Mesothelial cell of epicardium (in vitro differentiated cells): Measurements from ENCODE around the gene SKOR2. TPM values are rescaled to one million over a fixed set of nuclear protein-coding genes. Genes with fewer than 3 reads are reported as not detected.

Experiments
- DNase-seq, 2 experiments: peaks; one replicate each; pipeline ENCODE4 v3.0.0; 2021; ENCODE audit warnings: low spot score in 2 of 2; ENCODE audit not compliant: unreplicated experiment in 2 of 2
- H3K27ac Mint-ChIP-seq: 2 replicates; pipeline ENCODE4 v1.8.0; 2021; ENCODE audit warnings: mixed read lengths
- H3K27me3 Mint-ChIP-seq: 2 replicates; pipeline ENCODE4 v1.8.0; 2021; ENCODE audit warnings: low read depth, mixed read lengths
- H3K36me3 Mint-ChIP-seq: 2 replicates; pipeline ENCODE4 v1.8.0; 2021; ENCODE audit warnings: mixed read lengths
- H3K4me1 Mint-ChIP-seq: 2 replicates; pipeline ENCODE4 v1.8.0; 2021; ENCODE audit warnings: mixed read lengths
- H3K4me3 Mint-ChIP-seq: 2 replicates; pipeline ENCODE4 v1.8.0; 2021; ENCODE audit warnings: mild to moderate bottlenecking, moderate library complexity, mixed read lengths
- H3K9me3 Mint-ChIP-seq: 2 replicates; pipeline ENCODE4 v1.8.0; 2021; ENCODE audit warnings: mixed read lengths
- total RNA-seq: library from RNA; stranded (reverse); gene quantifications from 3 replicates; pipeline ENCODE4 v1.2.1, GENCODE V29; 2021
- TF ChIP-seq, protein P1 (sequence below): fragments of 200-600 bp; sonication (generic); IDR thresholded peaks from one replicate; pipeline ENCODE4 v1.5.0; 2021; ENCODE audit warnings: antibody characterized with exemption; ENCODE audit not compliant: unreplicated experiment

SKOR2 gene
- total RNA-seq, 1 donor from 2014 or later = not detected

- DNase-seq = no peak
- H3K4me1 Mint-ChIP-seq = no peaks in the 10 kb centered on the region
- TF ChIP-seq, protein P1, sequence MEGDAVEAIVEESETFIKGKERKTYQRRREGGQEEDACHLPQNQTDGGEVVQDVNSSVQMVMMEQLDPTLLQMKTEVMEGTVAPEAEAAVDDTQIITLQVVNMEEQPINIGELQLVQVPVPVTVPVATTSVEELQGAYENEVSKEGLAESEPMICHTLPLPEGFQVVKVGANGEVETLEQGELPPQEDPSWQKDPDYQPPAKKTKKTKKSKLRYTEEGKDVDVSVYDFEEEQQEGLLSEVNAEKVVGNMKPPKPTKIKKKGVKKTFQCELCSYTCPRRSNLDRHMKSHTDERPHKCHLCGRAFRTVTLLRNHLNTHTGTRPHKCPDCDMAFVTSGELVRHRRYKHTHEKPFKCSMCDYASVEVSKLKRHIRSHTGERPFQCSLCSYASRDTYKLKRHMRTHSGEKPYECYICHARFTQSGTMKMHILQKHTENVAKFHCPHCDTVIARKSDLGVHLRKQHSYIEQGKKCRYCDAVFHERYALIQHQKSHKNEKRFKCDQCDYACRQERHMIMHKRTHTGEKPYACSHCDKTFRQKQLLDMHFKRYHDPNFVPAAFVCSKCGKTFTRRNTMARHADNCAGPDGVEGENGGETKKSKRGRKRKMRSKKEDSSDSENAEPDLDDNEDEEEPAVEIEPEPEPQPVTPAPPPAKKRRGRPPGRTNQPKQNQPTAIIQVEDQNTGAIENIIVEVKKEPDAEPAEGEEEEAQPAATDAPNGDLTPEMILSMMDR = no peak
- H3K4me3 Mint-ChIP-seq = no peak overlapping the region
- H3K36me3 Mint-ChIP-seq = peaks cover 3% of the 10 kb centered on the region
- no peak overlapping the region for H3K27ac Mint-ChIP-seq
- peaks cover 4% of the 10 kb centered on the region for H3K9me3 Mint-ChIP-seq
- H3K27me3 Mint-ChIP-seq = peaks cover 97% of the 10 kb centered on the region
These were observed 11.1 kb upstream of the SKOR2 start for GRCh38 chr18:47262301-47263149.

GRCh38 chr18:47261902-47262300 lies 10.4 kb upstream of the SKOR2 start:
- Mint-ChIP-seq H3K27me3 (peaks cover 97% of the 10 kb centered on the region), H3K4me1 (no peaks in the 10 kb centered on the region), H3K4me3 (no peak overlapping the region), H3K9me3 (peaks cover 4% of the 10 kb centered on the region), H3K36me3 (peaks cover 3% of the 10 kb centered on the region), H3K27ac (no peak overlapping the region)
- no peak for DNase-seq
- TF ChIP-seq, protein P1 = no peak

- H3K4me1 Mint-ChIP-seq = no peaks in the 10 kb centered on the region
These were observed 9.7 kb upstream of the SKOR2 start for GRCh38 chr18:47260924-47261701.

DNA sequence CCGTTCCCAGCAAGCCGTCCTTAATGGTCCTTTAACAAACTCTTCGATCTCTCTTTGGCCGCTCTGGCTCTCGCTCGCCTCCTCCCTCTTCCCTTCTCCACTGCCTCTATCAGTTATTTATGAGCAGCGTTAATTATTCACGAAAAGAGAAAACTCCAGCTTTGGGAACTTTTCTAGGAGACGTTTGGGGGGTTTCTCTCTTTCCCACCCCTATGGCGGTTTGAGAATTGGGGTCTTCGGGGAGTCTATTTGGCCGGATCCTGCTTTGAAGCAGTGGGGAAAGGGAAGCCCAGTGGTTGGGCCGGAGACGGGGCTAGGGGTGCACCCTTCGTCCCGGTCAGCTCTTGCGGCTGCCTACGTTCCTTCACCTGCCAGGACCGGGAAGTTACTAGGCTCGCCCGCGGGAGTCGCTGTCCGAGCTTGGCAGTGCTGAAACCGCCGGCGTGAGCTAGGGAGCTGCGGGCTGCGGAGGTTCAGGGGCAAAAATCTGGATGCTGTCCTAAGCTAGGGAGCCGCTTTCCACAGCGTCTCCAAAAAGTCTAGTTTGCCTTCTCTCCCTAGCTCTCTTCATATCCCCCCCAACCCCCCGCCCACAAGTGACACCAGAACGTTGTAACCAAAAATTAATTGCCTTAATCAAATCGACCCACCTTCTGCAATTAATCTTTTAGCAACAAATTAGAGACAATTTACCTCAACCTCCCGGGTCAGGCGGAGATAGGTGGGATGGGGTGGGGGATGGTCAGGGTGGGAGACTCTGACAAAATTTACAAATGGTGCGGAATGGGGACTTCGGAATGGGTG lies 8.9 kb upstream of the SKOR2 start:
- peaks cover 4% of the 10 kb centered on the region for H3K9me3 Mint-ChIP-seq
- TF ChIP-seq, protein P1 = no peak
- H3K27ac Mint-ChIP-seq = no peak overlapping the region
- peaks cover 97% of the 10 kb centered on the region for H3K27me3 Mint-ChIP-seq
- H3K4me3 Mint-ChIP-seq = no peak overlapping the region
- no peaks in the 10 kb centered on the region for H3K4me1 Mint-ChIP-seq
- DNase-seq = peak; percentile 60 to 88
- H3K36me3 Mint-ChIP-seq = peaks cover 3% of the 10 kb centered on the region

More at GRCh38 chr18:47260924-47261701, 9.7 kb upstream of the SKOR2 start:
- H3K27me3 Mint-ChIP-seq = peaks cover 97% of the 10 kb centered on the region
- DNase-seq = no peak
- no peak overlapping the region for H3K4me3 Mint-ChIP-seq
- peaks cover 3% of the 10 kb centered on the region for H3K36me3 Mint-ChIP-seq
- H3K9me3 Mint-ChIP-seq = peaks cover 4% of the 10 kb centered on the region
- TF ChIP-seq, protein P1 = no peak
- no peak overlapping the region for H3K27ac Mint-ChIP-seq

DNA sequence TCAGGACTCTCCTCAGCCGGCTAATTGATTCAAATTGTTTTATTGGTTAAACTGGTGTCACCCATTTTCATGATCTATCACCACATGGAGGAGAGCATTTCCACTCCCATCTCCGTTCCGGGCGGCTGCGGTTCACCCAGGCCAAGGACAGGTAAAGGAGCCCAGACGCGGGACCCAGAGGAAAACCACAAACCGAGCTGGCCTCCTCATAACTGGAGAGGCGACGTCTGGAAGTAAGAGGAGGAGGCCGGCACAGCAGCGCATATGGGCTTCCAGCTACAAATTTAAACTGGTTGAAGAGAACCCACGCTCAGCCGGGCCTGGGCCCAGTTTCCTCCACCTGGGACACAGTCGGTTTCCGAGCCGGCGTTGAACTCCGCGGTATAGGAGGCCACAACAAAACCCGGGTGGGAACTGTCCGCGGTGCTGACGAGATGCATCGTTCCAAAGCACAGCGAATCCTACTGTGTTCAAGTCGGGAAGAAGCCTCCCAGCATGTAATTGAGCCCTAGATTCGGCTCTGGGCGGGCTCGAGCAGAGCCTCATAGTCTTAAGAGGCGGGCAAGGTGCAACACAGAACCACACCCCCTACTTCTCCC lies 3.0 kb upstream of the SKOR2 start:
- DNase-seq = peak in 1 of 2 experiments; percentile 87
- H3K9me3 Mint-ChIP-seq = no peaks in the 10 kb centered on the region
- peaks cover 98% of the 10 kb centered on the region for H3K27me3 Mint-ChIP-seq
- TF ChIP-seq, protein P1 = no peak
- H3K4me1 Mint-ChIP-seq = no peaks in the 10 kb centered on the region
- H3K4me3 Mint-ChIP-seq = no peak overlapping the region
- no peak overlapping the region for H3K27ac Mint-ChIP-seq
- no peaks in the 10 kb centered on the region for H3K36me3 Mint-ChIP-seq
